GM12801 (cell line): ENCODE data around the gene CTNND2.

Experiments used
- TF ChIP-seq, protein P1 (sequence below): IDR thresholded peaks from one replicate; pipeline ENCODE4 v1.5.1; 2011; ENCODE audit warnings: control low read depth; ENCODE audit not compliant: insufficient read length; ENCODE audit errors: extremely low read depth

CTNND2 gene

DNA sequence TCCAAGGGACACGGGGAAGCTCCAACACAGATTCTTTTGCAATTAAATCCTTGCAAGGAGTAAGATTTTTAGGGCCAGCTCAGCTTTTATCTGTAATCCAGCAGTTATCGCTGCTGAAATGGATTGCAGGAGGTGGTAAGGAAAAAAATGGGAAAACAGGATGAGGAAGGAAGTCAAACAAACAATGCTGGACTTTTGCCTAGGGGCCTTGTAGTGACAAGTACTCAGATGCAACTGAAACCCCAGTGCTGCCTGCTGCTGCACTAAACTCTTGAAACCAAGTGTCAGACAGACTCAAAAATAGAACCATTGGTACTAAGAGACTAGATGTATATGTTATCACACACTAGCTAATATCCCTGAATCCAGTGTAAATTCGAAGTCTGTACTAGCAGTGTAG lies 309.2 kb downstream of the CTNND2 start:
- TF ChIP-seq, protein P1, sequence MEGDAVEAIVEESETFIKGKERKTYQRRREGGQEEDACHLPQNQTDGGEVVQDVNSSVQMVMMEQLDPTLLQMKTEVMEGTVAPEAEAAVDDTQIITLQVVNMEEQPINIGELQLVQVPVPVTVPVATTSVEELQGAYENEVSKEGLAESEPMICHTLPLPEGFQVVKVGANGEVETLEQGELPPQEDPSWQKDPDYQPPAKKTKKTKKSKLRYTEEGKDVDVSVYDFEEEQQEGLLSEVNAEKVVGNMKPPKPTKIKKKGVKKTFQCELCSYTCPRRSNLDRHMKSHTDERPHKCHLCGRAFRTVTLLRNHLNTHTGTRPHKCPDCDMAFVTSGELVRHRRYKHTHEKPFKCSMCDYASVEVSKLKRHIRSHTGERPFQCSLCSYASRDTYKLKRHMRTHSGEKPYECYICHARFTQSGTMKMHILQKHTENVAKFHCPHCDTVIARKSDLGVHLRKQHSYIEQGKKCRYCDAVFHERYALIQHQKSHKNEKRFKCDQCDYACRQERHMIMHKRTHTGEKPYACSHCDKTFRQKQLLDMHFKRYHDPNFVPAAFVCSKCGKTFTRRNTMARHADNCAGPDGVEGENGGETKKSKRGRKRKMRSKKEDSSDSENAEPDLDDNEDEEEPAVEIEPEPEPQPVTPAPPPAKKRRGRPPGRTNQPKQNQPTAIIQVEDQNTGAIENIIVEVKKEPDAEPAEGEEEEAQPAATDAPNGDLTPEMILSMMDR: no peak

DNA sequence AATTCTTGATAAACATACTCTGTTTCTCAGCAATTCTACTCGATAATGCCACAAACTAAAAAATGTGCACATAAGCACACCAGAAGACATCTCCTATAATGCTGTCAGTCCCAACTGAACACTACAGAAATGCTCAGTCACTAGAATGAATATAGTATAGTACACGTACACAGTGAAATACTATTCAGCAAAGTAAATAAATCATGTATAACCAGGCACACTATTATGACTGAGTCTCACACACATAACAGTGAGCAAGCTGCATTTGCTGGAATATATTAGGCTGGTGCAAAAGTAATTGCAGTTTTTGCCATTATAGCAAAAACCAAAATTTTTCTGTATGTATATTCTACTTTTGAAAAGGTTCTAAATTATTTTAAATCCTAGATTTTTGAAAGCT lies 310.2 kb downstream of the CTNND2 start:
- TF ChIP-seq, protein P1: no peak

DNA sequence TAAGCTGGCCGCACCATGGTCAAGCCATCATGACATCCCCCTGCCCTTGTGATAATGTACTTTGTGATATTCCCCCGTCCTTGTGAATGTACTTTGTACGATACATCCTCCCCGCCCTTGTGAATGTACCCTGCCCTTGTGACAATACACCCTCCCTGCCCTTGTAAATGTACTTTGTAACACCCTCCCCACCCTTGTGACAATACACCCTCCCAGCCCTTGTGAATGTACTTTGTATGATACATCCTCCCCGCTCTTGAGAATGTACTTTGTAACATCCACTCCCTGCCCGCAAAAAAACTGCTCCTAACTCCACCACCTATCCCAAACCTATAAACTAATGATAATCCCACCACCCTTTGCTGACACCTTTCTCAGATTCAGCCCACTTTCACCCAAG lies 313.8 kb downstream of the CTNND2 start:
- TF ChIP-seq, protein P1: no peak

DNA sequence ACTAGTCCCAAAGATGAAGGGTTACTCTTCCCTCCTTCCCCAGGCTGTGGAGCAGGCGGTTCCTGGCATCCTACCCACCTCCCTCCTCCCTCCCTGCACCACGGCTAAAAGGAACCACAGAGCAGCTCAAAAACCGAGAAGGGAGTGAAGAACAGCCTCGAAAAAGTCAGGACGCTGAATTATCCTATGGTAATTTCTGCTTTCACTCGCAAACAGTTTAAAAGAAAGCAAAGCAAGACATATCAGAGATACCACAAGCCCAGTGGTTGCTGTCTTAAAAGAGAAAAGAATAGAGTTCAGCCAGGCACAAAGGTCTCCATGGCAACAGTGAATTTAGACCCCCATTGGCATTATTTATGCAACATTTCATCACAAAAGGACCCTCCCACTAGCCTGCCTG lies 315.4 kb downstream of the CTNND2 start:
- TF ChIP-seq, protein P1: no peak

DNA sequence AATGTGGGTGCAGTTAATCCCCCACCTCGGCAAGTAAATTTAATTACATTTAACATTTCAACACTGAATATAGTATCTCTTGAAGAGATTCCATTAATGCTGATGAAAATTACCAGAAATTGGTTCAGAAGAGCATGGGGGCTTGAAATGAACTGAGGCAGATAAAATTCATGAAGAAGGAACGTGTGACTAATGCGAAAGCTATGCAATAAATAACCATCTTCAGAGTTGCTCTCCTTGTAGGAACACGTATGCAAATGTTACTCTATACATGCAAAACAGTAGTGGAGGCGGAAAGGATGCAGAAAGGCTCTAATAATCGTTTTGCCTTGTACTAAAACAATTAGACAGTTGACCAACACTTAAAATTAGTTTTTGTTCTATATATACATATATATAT lies 320.2 kb downstream of the CTNND2 start:
- TF ChIP-seq, protein P1: no peak

DNA sequence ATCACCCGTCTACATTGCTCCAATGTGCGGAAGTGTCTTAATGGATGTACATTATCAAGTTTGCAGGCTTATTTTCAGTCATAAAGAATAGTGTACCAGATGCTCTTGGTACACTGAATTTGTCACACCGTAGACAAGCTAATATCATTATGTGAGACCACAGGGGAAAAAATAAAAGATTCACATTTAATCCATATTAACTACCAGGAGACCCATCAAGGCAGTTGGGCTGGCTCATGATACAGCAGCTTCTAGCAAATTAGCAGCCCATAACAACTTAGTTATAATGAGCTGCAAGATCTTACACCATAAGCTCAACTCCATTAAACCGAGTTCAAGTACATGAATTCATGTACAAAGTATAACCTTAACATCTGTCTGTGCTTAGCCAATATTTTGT lies 324.9 kb downstream of the CTNND2 start:
- TF ChIP-seq, protein P1: no peak

DNA sequence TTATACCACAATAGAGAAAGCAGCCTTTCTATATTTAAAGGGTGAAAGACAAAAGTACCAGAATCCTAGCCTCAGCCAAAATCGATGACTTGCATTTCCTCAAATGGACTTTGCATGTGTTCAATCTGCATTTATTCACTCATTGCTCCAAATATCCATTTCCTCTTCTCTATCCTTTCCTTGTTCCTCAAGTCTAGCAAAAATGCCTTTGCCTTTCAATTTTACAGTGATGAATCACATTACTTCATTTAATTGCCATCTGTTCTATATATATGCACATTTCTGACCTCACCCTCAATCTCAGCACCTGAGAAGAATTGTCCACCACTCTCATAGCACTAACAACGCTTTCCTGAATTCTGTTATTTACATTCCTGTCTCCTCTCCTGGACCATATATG lies 329.5 kb downstream of the CTNND2 start:
- TF ChIP-seq, protein P1: no peak

DNA sequence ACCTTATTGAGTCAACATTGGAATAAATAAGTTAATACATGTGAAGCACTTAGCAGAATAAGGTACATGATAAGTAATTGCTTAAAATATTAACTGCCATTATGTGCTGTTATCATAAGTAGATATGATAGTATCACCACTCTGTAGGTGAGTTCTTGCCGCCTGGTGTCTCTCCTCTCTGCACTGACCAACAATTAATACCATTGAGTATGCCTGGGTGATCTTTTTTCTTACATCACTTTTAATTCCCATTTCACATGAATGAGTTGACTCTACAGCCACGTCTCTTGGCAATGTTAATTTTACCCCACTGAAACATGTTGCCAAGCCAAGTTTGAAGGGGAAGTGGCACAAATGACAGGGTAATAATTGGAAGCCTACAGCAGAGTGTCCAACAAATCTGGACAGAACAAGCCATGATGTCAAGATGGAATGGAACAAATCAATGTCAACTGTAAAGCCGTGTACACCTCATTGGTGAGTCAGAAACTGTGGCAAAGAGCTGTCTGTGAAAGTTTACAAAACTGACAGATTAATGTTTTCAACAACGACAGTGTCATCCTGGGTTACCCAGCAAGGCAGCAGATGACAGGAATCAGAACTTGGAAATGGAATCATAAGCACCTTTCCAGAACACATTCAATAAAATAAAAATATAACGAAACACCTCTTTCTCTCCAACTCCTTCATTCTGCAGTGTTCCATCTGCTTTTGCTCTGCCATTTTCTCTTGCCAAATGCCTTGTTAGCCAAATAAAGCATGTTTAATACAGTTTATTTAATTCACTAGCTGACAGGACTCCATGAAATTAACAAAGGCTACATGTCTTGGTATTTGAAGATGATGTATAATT lies 330.9 kb downstream of the CTNND2 start:
- TF ChIP-seq, protein P1: no peak
